Right lung (tissue), 5 donors: ENCODE results near the gene LONRF3. TPM values are rescaled to one million over a fixed set of nuclear protein-coding genes. Genes with fewer than 3 reads are reported as not detected.
"Not testable (repeated sequence)": the region's sequence is repeated elsewhere in the genome, so short reads cannot be mapped to it uniquely, and the experiment has no call there.

Experiments
- DNase-seq, 2 donors: peaks; one replicate each; pipeline ENCODE4 v3.0.0-alpha.2; 2013
- polyA plus RNA-seq, 5 donors: library from polyadenylated mRNA; unstranded; fragments of 120-200 nt; gene quantifications; one replicate each; pipeline versions ENCODE4 v1.2.1 to v1.2.3, GENCODE V29; 2013; ENCODE audit warnings: inconsistent platforms in 1 of 5, low replicate concordance in 1 of 5; ENCODE audit not compliant: insufficient read length in 5 of 5, insufficient read depth in 1 of 5

LONRF3 gene
- polyA plus RNA-seq, 5 donors = 2.4 to 3.7 (median 2.9) TPM

- no peak for DNase-seq
Observed at GRCh38 chrX:118983513-118983912, 9.1 kb downstream of the LONRF3 start.

- DNase-seq = no peak
Observed at GRCh38 chrX:118988911-118989310, 14.5 kb downstream of the LONRF3 start.

- DNase-seq = no peak
Observed at GRCh38 chrX:118989886-118990285, 15.5 kb downstream of the LONRF3 start.

- no peak for DNase-seq
Observed at GRCh38 chrX:118990512-118991227, 16.3 kb downstream of the LONRF3 start.

- not testable (repeated sequence) for DNase-seq
Observed at GRCh38 chrX:118992441-118993121, 18.2 kb downstream of the LONRF3 start.

- DNase-seq = no peak
Observed at GRCh38 chrX:119003462-119003861, 29.0 kb downstream of the LONRF3 start.

- peak; percentile 21 to 22 for DNase-seq
Observed at GRCh38 chrX:119004920-119005524, 30.6 kb downstream of the LONRF3 start.

- DNase-seq = no peak
Observed at GRCh38 chrX:119007189-119007770, 32.9 kb downstream of the LONRF3 start.

- no peak for DNase-seq
Observed at GRCh38 chrX:119008110-119008744, 33.8 kb downstream of the LONRF3 start.

GRCh38 chrX:119009071-119009470, 34.7 kb downstream of the LONRF3 start:
- DNase-seq = no peak

GRCh38 chrX:119010491-119010890, 36.1 kb downstream of the LONRF3 start:
- DNase-seq = no peak

GRCh38 chrX:119013164-119013563, 38.7 kb downstream of the LONRF3 start:
- DNase-seq = no peak

GRCh38 chrX:119015407-119016237, 41.2 kb downstream of the LONRF3 start:
- no peak for DNase-seq

- DNase-seq = no peak
Observed at GRCh38 chrX:119017077-119017476, 42.7 kb downstream of the LONRF3 start.

GRCh38 chrX:119025900-119026299, 51.5 kb downstream of the LONRF3 start:
- no peak for DNase-seq

- DNase-seq = not testable (repeated sequence)
Observed at GRCh38 chrX:119026344-119026743, 51.9 kb downstream of the LONRF3 start.

GRCh38 chrX:119027960-119028732, 53.7 kb downstream of the LONRF3 start:
- DNase-seq = not testable (repeated sequence)

- no peak for DNase-seq
Observed at GRCh38 chrX:119028733-119029330, 54.4 kb downstream of the LONRF3 start.

- not testable (repeated sequence) for DNase-seq
Observed at GRCh38 chrX:119029656-119030055, 55.2 kb downstream of the LONRF3 start.

GRCh38 chrX:119030990-119031389, 56.6 kb downstream of the LONRF3 start:
- no peak for DNase-seq
